OCI-LY3 (cell line): Measurements from ENCODE around the gene SOX5.

Experiments used
- H2AFZ ChIP-seq: fragments of 200-600, 300-600 bp; shearing (Covaris generic); 2 replicates; pipeline ENCODE4 v1.6.0; 2014; ENCODE audit warnings: antibody characterized with exemption, low read depth, low read length
- H3K27ac ChIP-seq: fragments of 200-600, 300-600 bp; sonication (generic); 2 replicates; pipeline ENCODE4 v1.5.1; 2014; ENCODE audit warnings: mild to moderate bottlenecking, low read length, moderate library complexity, mixed read lengths
- H3K27me3 ChIP-seq: fragments of 200-600, 300-600 bp; sonication (generic); 2 replicates; pipeline ENCODE4 v1.6.1; 2014; ENCODE audit warnings: low read depth, low read length, mixed read lengths
- H3K36me3 ChIP-seq: fragments of 200-600, 300-600 bp; sonication (generic); replicated peaks from 2 replicates; pipeline ENCODE3; 2014; ENCODE audit warnings: low read depth, low read length, mixed read lengths
- H3K4me1 ChIP-seq: fragments of 300-600, 200-600 bp; sonication (generic); 2 replicates; pipeline ENCODE4 v1.6.1; 2014; ENCODE audit warnings: low read length, mixed read lengths
- H3K4me2 ChIP-seq: fragments of 200-600, 300-600 bp; sonication (generic); 2 replicates; pipeline ENCODE4 v1.6.1; 2014; ENCODE audit warnings: low read length, mixed read lengths
- H3K4me3 ChIP-seq: fragments of 300-600, 200-600 bp; sonication (generic); 2 replicates; pipeline ENCODE4 v1.5.1; 2014; ENCODE audit warnings: antibody characterized with exemption, mild to moderate bottlenecking, low read length, moderate library complexity
- H3K79me2 ChIP-seq: fragments of 300-600, 200-600 bp; shearing (Covaris generic); 2 replicates; pipeline ENCODE4 v1.6.1; 2014; ENCODE audit warnings: mild to moderate bottlenecking, low read length, mixed read lengths
- H3K9ac ChIP-seq: fragments of 300-600, 200-600 bp; shearing (Covaris generic); 2 replicates; pipeline ENCODE4 v1.6.0; 2014; ENCODE audit warnings: mild to moderate bottlenecking, low read length, moderate library complexity
- H3K9me3 ChIP-seq: fragments of 200-600, 300-600 bp; shearing (Covaris generic); 2 replicates; pipeline ENCODE4 v1.6.1; 2014; ENCODE audit warnings: low read length, mixed read lengths; ENCODE audit not compliant: insufficient read depth
- H4K20me1 ChIP-seq: fragments of 200-600, 300-600 bp; sonication (generic); 2 replicates; pipeline ENCODE4 v1.6.1; 2016; ENCODE audit warnings: low read length, mixed read lengths; ENCODE audit not compliant: insufficient read depth
- EZH2phosphoT487 ChIP-seq: fragments of 200-600 bp; shearing (Covaris generic); IDR thresholded peaks from 2 replicates; pipeline ENCODE4 v1.6.1; 2018; ENCODE audit warnings: antibody characterized with exemption, mixed run types, low read depth
- TF ChIP-seq, protein P1 (sequence below): fragments of 200-600, 300-600 bp; sonication (generic); IDR thresholded peaks from 2 replicates; pipeline ENCODE4 v1.5.1; 2014; ENCODE audit warnings: antibody characterized with exemption, low read length, low read depth

The SOX5 gene

DNA sequence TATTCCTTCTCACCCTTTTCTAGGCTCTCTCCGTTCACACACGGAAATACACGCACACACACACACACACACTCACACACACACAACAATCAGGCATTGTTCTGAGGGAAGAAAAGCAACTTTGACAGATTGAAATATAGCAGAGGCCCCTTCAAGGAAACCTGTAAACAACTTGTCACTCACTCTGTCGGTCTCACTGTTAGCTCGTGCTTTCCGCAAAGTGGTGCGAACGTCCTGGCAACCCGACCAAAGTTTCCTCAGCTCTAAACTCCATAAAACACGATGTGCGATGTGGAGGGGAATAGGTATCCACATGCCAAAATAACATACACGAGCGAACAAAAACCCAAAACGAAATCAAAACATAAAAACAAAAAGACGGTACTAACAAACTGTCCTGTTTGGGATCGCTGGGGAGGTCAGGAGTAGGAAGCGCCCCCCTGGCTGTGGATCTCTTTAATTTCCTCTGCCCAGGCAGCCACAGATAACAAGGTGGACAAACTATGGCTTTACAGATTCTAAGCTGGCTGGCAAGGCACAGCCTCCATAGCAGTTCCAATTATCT lies 822 bp upstream of the SOX5 start:
- no peaks in the 10 kb centered on the region for H3K36me3 ChIP-seq
- H3K79me2 ChIP-seq: peaks cover 12% of the 10 kb centered on the region
- no peak overlapping the region for H3K9ac ChIP-seq
- H3K27ac ChIP-seq: no peak overlapping the region
- H3K27me3 ChIP-seq: no peaks in the 10 kb centered on the region
- no peak overlapping the region for H2AFZ ChIP-seq
- no peaks in the 10 kb centered on the region for H3K4me1 ChIP-seq
- no peak overlapping the region for H3K4me3 ChIP-seq
- no peaks in the 10 kb centered on the region for H3K9me3 ChIP-seq
- H3K4me2 ChIP-seq: no peak overlapping the region
- H4K20me1 ChIP-seq: peaks cover 58% of the 10 kb centered on the region
- no peak for TF ChIP-seq EZH2phosphoT487
- TF ChIP-seq, protein P1, sequence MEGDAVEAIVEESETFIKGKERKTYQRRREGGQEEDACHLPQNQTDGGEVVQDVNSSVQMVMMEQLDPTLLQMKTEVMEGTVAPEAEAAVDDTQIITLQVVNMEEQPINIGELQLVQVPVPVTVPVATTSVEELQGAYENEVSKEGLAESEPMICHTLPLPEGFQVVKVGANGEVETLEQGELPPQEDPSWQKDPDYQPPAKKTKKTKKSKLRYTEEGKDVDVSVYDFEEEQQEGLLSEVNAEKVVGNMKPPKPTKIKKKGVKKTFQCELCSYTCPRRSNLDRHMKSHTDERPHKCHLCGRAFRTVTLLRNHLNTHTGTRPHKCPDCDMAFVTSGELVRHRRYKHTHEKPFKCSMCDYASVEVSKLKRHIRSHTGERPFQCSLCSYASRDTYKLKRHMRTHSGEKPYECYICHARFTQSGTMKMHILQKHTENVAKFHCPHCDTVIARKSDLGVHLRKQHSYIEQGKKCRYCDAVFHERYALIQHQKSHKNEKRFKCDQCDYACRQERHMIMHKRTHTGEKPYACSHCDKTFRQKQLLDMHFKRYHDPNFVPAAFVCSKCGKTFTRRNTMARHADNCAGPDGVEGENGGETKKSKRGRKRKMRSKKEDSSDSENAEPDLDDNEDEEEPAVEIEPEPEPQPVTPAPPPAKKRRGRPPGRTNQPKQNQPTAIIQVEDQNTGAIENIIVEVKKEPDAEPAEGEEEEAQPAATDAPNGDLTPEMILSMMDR: no peak

DNA sequence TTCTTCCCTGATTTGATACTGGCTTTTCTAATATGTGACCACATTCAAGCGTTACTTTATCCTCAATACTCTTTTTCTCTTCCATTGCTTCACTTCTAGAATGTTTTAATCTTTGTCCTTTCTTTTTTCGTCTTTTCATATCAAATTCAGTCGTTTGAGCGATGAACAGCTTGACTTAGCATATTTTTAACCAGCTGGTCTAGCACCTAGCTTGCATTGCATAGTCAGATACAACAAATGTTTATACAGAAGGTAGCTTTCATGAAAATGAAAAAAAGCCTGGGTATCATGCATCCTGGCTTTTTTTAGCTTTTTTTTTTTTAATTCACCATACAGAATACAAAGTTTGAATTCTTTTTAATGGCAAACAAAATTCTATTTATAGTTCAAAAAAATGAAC lies 1.2 kb downstream of the SOX5 start:
- H3K9me3 ChIP-seq: no peaks in the 10 kb centered on the region
- H3K36me3 ChIP-seq: no peaks in the 10 kb centered on the region
- no peak overlapping the region for H3K4me2 ChIP-seq
- H2AFZ ChIP-seq: no peak overlapping the region
- no peak overlapping the region for H3K4me3 ChIP-seq
- H3K27ac ChIP-seq: no peak overlapping the region
- H4K20me1 ChIP-seq: peaks cover 60% of the 10 kb centered on the region
- H3K9ac ChIP-seq: no peak overlapping the region
- H3K79me2 ChIP-seq: peaks cover 16% of the 10 kb centered on the region
- no peak for TF ChIP-seq EZH2phosphoT487
- TF ChIP-seq, protein P1: no peak
- H3K4me1 ChIP-seq: no peaks in the 10 kb centered on the region
- no peaks in the 10 kb centered on the region for H3K27me3 ChIP-seq

GRCh38 chr12:23947395-23947794 lies 2.1 kb downstream of the SOX5 start:
- Histone ChIP-seq H4K20me1 (peaks cover 63% of the 10 kb centered on the region), H3K79me2 (peaks cover 21% of the 10 kb centered on the region), H3K4me3 (no peak overlapping the region), H3K9ac (no peak overlapping the region), H3K36me3 (no peaks in the 10 kb centered on the region), H2AFZ (no peak overlapping the region), H3K27me3 (no peaks in the 10 kb centered on the region), H3K4me1 (no peaks in the 10 kb centered on the region), H3K9me3 (no peaks in the 10 kb centered on the region), H3K27ac (no peak overlapping the region), H3K4me2 (no peak overlapping the region)
- TF ChIP-seq, protein P1: no peak
- TF ChIP-seq EZH2phosphoT487: no peak

DNA sequence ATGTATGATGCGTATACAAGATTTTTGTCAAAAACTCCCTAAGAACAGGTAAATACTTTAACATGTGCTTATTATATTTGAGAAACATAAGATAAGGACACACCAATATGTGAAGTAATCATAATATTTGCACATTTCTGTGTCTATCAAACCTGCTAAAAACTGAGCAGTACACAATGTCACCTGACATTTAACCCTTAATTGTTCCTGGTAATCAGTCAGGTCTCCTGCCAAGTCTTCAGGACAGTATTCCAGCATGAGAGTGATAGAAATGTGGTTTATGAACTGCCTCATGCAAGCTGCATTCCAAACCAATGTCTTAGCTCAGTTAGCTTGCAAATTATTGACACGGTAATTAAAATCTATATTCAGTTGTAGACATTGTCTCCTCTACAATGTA lies 4.2 kb downstream of the SOX5 start:
- Histone ChIP-seq H3K27ac (no peak overlapping the region), H3K36me3 (no peaks in the 10 kb centered on the region), H3K9me3 (no peaks in the 10 kb centered on the region), H3K4me1 (no peaks in the 10 kb centered on the region), H3K4me2 (no peak overlapping the region), H3K79me2 (peaks cover 14% of the 10 kb centered on the region), H3K9ac (no peak overlapping the region), H4K20me1 (peaks cover 54% of the 10 kb centered on the region), H2AFZ (no peak overlapping the region), H3K27me3 (no peaks in the 10 kb centered on the region), H3K4me3 (no peak overlapping the region)
- TF ChIP-seq, protein P1: no peak
- TF ChIP-seq EZH2phosphoT487: no peak
